ENCODE results near the gene ZNF70. TPM values are rescaled to one million over a fixed set of nuclear protein-coding genes. Genes with fewer than 3 reads are reported as not detected.

ZNF70 gene
- total and polyA plus RNA-seq, 10 of the 15 experiments (the other 5 are each of a cell fraction or from before 2014, with no cell fraction given) = 0.15 to 2.3 (median 0.85) TPM

- whole genome bisulfite sequencing (ENCODE audit: insufficient coverage, insufficient replicate concordance, low lambda C conversion rate, missing lambda C conversion rate) = 87% methylated on average over 9 of the region's 9 CpGs
- H3K27ac ChIP-seq (ENCODE audit: control insufficient read depth, insufficient read depth) = no peak overlapping the region
- peak overlapping the region; percentile 94 for H3K4me2 ChIP-seq (ENCODE audit: control insufficient read depth, insufficient read depth)
- H4K20me1 ChIP-seq (ENCODE audit: control insufficient read depth, insufficient read depth) = no peaks in the 10 kb centered on the region; the same call in 1 of the 2 replicates
- intact Hi-C loops (cut with micrococcal nuclease; ENCODE audit: unreplicated experiment) (loop anchor here (5.0 kb wide), 1 partner anchor 223 kb away; no protein-coding TSS in a partner anchor), in situ Hi-C loops (cut with MboI) (no loop called here)
- H3K27me3 ChIP-seq (replicated peaks in 1 of 2; ENCODE audit: control insufficient read depth in 2 of 2, insufficient read depth in 2 of 2, low read length in 1 of 2) = no peaks in the 10 kb centered on the region
- H3K9me3 ChIP-seq (replicated peaks; ENCODE audit: control insufficient read depth, insufficient read depth, low read length) = no peaks in the 10 kb centered on the region
- DNase-seq (ENCODE audit: low read depth, low spot score) (no peak), ATAC-seq (no peak), FAIRE-seq (no peak)
- H2AFZ ChIP-seq (ENCODE audit: control insufficient read depth, low read depth, low read length) = no peak overlapping the region
- TF ChIP-seq STAT3 (IDR thresholded peaks at IDR 0.05; ENCODE audit: low read depth, low read length) = no peak
- no peak for TF ChIP-seq ETV6 (conservative IDR thresholded peaks at IDR 0.05 in 1 of 2, IDR thresholded peaks at IDR 0.05 in 1 of 2; ENCODE audit: borderline replicate concordance in 1 of 2, low read depth in 1 of 2)
- TF ChIP-seq POU2F2 (IDR thresholded peaks at IDR 0.05; ENCODE audit: borderline replicate concordance, low read depth, low read length) = no peak
- no peak for TF ChIP-seq RBBP5 (conservative IDR thresholded peaks at IDR 0.05)
- no peak for TF ChIP-seq SRF (IDR thresholded peaks at IDR 0.05; ENCODE audit: low read depth in 2 of 2, low read length in 2 of 2)
- TF ChIP-seq HDAC6 (IDR thresholded peaks at IDR 0.05; ENCODE audit: unreplicated experiment) = no peak
- no peak for TF ChIP-seq EED (IDR thresholded peaks at IDR 0.05; ENCODE audit: low read depth)
- TSS peak; percentile 39 for BruUV-seq (replicated peaks)
- peaks cover 24% of the 10 kb centered on the region for H3K79me2 ChIP-seq (ENCODE audit: control insufficient read depth, insufficient read depth, low read length)
- H3K36me3 ChIP-seq (ENCODE audit: control insufficient read depth in 2 of 2, insufficient read depth in 2 of 2, low read length in 1 of 2) = no peaks in the 10 kb centered on the region; a peak in 1 of 4 replicates
- ChIA-PET POLR2A (interaction anchor here (0.6 kb wide), 4 partner anchors 8 to 120 kb away, joined by 3 to 4 read pairs (median 4); no protein-coding TSS in a partner anchor), RAD21 (ENCODE audit: unreplicated experiment) (interaction anchor here (0.7 to 3.2 kb wide), 5 partner anchors 12 to 138 kb away, joined by 3 to 16 read pairs (median 3); partner anchors contain the start of genes SLC2A11 and ZNF70), SMC1A (ENCODE audit: uncharacterized antibody, unreplicated experiment) (interaction anchor here (1.2 to 2.4 kb wide), 4 partner anchors 10 to 137 kb away, joined by 3 to 7 read pairs (median 6); partner anchors contain the start of gene VPREB3), CTCF (interaction anchor here (1.0 to 7.5 kb wide), 4 partner anchors 10 to 138 kb away, joined by 3 to 197 read pairs (median 6); partner anchors contain the start of gene VPREB3)
- H3K4me1 ChIP-seq (ENCODE audit: control insufficient read depth, insufficient read depth, low read length) = peaks cover 30% of the 10 kb centered on the region
- no peak overlapping the region for H3K9ac ChIP-seq (ENCODE audit: control insufficient read depth, insufficient read depth, low read length)
- H3K4me3 ChIP-seq = peak overlapping the region; percentile 36; the same call in 1 of the 2 replicates
These were observed 14.3 kb upstream of the ZNF70 start for GRCh38 chr22:23764899-23765881.
